WERI-Rb-1 (cell line): ENCODE results near the gene TFB2M.

ENCODE experiments used
- DNase-seq: peaks from one replicate; pipeline ENCODE4 v3.0.0-alpha.2; 2020
- H3K27ac ChIP-seq: fragments of 250-450 bp; sonication (Bioruptor Pico); 2 replicates; pipeline ENCODE4 v1.5.1; 2020; ENCODE audit warnings: mild to moderate bottlenecking, moderate library complexity
- H3K27me3 ChIP-seq: fragments of 250-450 bp; sonication (Bioruptor Pico); 2 replicates; pipeline ENCODE4 v1.5.1; 2021; ENCODE audit warnings: mild to moderate bottlenecking, low read depth, moderate library complexity; ENCODE audit not compliant: insufficient read depth, severe bottlenecking
- H3K36me3 ChIP-seq: fragments of 250-450 bp; sonication (Bioruptor Pico); 2 replicates; pipeline ENCODE4 v1.5.1; 2020; ENCODE audit warnings: mild to moderate bottlenecking, moderate library complexity
- H3K4me3 ChIP-seq: 2 replicates; pipeline ENCODE4 v1.5.1; 2011; ENCODE audit warnings: low read depth, mild to moderate bottlenecking, control low read depth, low read length
- H3K9me3 ChIP-seq: fragments of 250-450 bp; sonication (Bioruptor Pico); 2 replicates; pipeline ENCODE4 v1.5.1; 2021; ENCODE audit warnings: mild to moderate bottlenecking, moderate library complexity; ENCODE audit not compliant: severe bottlenecking
- TF ChIP-seq, protein P1 (sequence below): IDR thresholded peaks from 2 replicates; pipeline ENCODE4 v1.5.1; 2011; ENCODE audit warnings: low read depth, mild to moderate bottlenecking, control low read depth, inconsistent platforms, low read length

The TFB2M gene

GRCh38 chr1:246518456-246519205, 47.4 kb downstream of the TFB2M start:
- Histone ChIP-seq H3K27me3 (no peaks in the 10 kb centered on the region), H3K27ac (no peak overlapping the region), H3K9me3 (peaks cover 34% of the 10 kb centered on the region), H3K36me3 (no peaks in the 10 kb centered on the region), H3K4me3 (no peak overlapping the region)
- TF ChIP-seq, protein P1, sequence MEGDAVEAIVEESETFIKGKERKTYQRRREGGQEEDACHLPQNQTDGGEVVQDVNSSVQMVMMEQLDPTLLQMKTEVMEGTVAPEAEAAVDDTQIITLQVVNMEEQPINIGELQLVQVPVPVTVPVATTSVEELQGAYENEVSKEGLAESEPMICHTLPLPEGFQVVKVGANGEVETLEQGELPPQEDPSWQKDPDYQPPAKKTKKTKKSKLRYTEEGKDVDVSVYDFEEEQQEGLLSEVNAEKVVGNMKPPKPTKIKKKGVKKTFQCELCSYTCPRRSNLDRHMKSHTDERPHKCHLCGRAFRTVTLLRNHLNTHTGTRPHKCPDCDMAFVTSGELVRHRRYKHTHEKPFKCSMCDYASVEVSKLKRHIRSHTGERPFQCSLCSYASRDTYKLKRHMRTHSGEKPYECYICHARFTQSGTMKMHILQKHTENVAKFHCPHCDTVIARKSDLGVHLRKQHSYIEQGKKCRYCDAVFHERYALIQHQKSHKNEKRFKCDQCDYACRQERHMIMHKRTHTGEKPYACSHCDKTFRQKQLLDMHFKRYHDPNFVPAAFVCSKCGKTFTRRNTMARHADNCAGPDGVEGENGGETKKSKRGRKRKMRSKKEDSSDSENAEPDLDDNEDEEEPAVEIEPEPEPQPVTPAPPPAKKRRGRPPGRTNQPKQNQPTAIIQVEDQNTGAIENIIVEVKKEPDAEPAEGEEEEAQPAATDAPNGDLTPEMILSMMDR = no peak
- DNase-seq = no peak

- no peaks in the 10 kb centered on the region for H3K27me3 ChIP-seq
- DNase-seq = no peak
- TF ChIP-seq, protein P1 = no peak
- peaks cover 42% of the 10 kb centered on the region for H3K9me3 ChIP-seq
- H3K27ac ChIP-seq = no peak overlapping the region
- no peaks in the 10 kb centered on the region for H3K36me3 ChIP-seq
- H3K4me3 ChIP-seq = no peak overlapping the region
Measured at GRCh38 chr1:246517391-246517790, 48.7 kb downstream of the TFB2M start.

- H3K27me3 ChIP-seq = no peaks in the 10 kb centered on the region
- no peaks in the 10 kb centered on the region for H3K36me3 ChIP-seq
Measured at GRCh38 chr1:246516126-246516525, 49.9 kb downstream of the TFB2M start.

DNA sequence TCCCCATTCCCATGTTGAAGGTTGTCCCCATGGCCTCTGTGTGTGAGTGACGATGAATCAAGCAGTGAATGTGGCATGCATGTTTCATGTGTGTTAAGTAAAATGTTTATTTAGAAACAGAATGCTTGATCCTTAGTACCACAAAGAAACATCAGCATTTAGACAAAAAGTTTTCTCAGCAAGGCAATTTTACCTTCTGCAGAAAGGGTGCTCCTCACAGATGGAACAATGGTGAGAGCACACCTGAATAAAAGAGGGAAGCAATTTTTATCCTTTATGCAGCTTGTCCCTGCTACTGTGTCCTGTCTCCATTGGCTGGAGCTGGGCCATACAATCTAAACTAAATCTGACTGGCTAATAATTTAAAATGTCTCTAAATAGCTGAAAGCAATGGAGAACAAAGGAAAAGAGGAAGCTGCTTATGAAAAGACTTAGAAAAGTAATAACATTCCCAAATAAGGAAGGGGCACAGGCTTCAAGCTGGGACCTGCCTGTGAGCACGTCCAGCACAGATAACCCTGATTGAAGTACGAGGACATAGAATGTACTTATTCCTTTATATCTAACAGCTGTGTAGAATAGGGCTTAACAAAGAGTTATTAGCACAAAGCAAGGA, 50.6 kb downstream of the TFB2M start:
- no peak overlapping the region for H3K27ac ChIP-seq
- no peaks in the 10 kb centered on the region for H3K27me3 ChIP-seq
- no peak overlapping the region for H3K4me3 ChIP-seq
- TF ChIP-seq, protein P1 = no peak
- no peaks in the 10 kb centered on the region for H3K36me3 ChIP-seq
- no peak for DNase-seq
- peaks cover 42% of the 10 kb centered on the region for H3K9me3 ChIP-seq

More at GRCh38 chr1:246516126-246516525, 49.9 kb downstream of the TFB2M start:
- no peak for DNase-seq
- Histone ChIP-seq H3K9me3 (peaks cover 42% of the 10 kb centered on the region), H3K4me3 (no peak overlapping the region), H3K27ac (no peak overlapping the region)
- TF ChIP-seq, protein P1 = no peak

DNA sequence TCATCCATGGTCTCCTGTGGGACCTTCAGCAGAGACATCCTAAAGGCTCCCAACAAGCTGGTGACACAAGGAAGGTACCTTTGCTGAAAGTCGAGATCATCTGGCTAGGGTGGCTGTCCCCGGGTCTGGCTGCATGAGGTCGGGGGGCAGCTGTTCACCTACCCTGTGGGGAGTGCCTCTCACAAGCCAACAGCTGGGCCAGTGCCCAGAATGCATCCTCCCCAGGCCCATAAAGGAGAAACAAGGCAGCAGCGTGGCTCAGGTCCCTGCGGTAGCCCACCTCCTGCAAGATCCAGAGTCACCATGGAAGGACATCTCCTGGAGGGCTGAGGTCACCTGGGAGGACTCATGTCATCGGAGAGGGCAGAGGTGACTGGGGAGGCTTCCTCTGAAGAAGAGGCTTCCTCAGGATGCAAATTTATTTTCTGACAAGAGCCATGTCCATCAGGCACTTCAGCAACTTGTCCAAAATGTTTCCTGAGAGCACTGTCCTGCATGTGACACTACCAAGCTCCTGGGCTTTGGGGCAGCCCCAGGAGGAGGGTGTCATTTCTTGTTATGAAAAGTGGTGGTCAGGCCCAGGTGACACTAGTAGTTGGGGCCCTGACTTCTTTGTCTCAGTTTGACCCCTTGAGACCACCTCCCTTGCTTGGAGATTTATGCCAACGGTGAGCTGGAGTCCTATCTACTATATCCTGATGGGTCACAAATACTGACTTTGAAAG, 52.3 kb downstream of the TFB2M start:
- H3K36me3 ChIP-seq = no peaks in the 10 kb centered on the region

More for the DNA sequence above, 52.3 kb downstream of the TFB2M start:
- DNase-seq = no peak
- Histone ChIP-seq H3K27me3 (no peaks in the 10 kb centered on the region), H3K27ac (no peak overlapping the region), H3K4me3 (no peak overlapping the region), H3K9me3 (peaks cover 42% of the 10 kb centered on the region)
- TF ChIP-seq, protein P1 = no peak
